ENCODE results near the gene GNB3.
"Not testable (repeated sequence)": the region's sequence is repeated elsewhere in the genome, so short reads cannot be mapped to it uniquely, and the experiment has no call there.

Gene GNB3

DNA sequence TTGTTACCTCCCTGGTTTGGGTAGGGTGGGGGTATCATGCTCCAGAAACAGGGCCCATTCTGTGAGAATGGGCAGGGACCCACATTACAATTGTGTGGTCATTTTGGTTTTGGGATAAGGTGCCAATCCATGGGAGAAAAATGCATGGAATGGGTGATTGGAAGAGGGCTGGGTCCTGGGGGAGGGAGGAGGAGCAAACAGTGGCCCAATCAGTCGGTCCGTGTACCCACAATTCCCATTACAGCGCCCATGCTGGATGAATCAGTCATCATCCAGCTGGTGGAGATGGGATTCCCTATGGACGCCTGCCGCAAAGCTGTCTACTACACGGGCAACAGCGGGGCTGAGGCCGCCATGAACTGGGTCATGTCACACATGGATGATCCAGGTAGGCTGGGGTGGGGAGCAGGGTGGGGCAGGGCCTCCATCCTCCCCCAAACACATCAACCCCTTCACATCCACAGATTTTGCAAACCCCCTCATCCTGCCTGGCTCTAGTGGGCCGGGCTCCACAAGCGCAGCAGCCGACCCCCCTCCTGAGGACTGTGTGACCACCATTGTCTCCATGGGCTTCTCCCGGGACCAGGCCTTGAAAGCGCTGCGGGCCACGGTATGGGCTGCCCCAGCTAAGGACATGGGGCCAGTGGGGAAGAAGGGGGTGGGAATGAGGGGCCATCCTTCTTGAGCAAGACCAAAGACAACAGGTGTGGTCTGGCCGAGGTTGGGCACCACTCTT is 23.0 kb downstream of the GNB3 start:
- DNase-seq = no peak

DNA sequence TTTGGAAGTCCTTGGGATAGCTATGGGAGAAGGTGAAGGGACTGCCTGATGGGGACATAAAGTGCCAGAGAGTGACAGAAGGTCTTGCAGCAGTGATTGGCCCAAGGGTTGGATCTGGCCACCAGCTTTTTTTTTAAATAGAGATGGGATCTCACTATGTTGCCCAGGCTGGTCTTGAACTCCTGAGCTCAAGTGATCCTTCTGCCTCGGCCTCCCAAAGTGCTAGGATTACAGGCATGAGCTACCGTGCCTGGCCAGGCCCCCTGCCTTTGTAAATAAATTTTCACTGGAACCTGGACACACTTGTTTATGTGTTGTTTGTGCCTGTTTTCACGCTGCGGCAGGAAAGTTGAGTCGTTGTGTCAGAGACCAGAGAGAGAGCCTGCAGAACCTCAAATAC is 24.6 kb downstream of the GNB3 start:
- DNase-seq = not testable (repeated sequence)

DNA sequence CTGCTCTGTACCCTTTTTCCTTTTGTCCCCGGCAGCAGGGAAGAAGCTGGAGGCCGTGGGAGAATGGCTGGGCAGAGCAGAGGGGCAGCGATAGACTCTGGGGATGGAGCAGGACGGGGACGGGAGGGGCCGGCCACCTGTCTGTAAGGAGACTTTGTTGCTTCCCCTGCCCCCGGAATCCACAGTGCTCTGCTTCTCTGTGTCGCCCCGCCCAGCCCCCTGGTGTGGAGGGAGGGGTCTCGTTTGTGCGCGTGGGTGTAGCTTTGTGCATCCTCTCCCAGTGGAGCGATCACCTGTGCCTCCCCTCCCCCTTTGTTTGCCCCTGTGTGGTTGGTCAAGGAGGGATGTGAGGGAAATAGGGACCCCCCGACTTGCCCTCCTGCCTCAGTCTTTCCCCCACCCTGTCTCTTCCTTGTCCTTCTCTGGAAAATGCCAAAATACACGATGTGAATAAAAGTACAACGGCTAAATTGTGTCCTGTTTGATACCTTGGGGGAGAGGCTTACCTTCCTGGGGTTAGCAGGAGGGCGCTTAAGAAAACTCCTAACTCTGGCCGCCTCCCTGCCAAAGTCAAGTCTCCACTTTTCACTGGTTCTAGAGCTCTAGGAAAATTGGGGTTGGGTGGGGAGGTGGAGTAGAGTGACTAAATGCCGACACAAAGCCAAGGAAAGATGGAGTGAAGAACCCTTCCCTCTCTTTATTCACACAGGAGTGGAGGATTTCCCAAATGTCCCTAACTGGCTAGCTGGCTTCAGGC is 25.6 kb downstream of the GNB3 start:
- DNase-seq = no peak

DNA sequence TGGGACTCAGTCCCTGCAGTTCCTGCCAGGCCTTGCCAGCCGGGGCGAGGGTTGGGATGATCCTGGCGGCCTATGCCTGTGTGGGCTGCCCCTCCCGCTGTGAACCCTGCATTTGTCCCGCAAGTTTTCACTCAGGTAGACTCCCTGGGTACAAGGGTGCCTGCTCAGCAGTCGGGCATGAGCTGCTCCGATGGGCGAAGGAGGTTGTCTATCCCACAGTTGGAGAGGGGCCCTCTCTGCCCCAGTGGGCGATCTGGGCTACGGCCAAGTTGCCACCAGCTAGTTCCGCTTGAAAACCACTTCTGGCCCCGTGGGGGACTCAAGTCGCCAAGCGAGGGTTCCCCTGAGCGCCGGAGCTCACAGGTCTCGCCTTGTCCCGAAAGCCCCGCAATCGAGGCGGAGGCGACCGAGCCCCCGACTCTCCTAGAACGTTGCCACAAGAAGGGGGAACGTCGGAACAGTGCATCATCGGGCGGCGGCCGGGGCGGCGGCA is 26.2 kb downstream of the GNB3 start:
- DNase-seq = peak in 1 of 2 experiments; percentile 49

DNA sequence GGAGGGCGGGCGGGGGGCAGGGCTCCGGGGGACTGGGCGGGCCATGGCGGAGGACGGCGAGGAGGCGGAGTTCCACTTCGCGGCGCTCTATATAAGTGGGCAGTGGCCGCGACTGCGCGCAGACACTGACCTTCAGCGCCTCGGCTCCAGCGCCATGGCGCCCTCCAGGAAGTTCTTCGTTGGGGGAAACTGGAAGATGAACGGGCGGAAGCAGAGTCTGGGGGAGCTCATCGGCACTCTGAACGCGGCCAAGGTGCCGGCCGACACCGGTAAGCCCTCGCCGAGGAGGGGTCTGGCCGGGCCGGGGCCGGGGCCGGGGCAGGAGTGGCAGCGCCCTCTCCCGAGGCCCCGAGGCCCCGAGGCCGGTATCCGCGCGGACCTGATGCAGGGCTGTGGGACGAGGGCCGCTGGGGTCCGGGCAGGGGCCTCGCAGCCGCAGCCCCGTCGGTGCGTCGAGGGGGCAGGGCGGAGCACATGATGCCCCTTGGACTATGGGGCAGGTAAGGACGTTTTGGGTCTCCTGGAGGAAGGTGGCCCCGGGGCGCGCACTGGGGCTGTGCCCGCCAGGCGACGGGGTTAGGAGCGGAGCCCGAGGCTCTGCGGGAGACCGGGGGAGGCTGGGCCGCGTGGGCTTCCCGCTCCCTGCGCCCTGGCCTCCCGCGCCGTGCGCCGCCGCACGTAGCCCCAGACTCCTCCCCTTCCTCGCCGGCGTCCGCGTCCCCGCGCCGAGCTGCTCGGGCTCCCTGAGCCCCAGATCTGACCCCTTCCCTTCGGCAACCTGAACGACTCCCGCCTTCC is 26.9 kb downstream of the GNB3 start, which contains the start of gene TPI1:
TPI1 (plus strand) TSS at position 119 of the 798 bp plus-strand sequence; CDS start at position 155, 36 bp downstream.
- DNase-seq = peak in 1 of 2 experiments; percentile 84

DNA sequence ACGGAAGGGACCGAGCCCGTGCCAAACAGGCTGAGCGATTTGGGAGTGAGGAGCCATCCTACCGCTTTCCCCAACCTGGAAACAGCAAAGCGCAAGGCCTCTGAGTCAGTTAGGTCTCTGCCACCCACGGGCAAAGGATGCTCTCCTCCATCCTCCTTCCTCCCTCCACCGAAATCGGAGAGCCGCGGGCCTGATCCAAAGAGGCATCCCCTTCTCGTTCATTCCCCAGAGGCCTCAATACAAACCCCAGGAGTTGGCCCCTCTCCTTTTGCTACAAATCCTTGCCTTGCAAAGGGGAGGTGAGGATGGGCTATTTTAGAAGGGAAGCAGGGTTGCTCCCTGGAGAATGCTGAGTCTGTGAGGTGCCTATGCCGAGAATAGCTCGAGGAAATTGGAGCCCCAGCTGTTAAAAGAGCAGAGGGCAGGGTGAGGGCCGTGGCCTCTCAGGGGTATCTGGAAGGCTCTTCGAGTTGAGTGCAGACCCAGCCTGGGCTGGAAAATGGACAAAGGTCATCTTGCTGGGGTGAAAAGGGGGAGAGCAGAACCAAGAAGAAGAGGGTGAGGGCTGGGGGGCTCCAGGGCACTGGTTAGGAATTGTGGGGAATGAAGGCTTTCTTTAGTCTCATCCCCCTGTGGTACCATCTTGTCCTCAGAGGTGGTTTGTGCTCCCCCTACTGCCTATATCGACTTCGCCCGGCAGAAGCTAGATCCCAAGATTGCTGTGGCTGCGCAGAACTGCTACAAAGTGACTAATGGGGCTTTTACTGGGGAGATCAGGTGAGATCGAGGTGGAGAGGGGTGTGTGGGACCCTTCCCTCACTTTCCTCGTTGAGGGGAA is 27.7 kb downstream of the GNB3 start:
- DNase-seq = no peak

DNA sequence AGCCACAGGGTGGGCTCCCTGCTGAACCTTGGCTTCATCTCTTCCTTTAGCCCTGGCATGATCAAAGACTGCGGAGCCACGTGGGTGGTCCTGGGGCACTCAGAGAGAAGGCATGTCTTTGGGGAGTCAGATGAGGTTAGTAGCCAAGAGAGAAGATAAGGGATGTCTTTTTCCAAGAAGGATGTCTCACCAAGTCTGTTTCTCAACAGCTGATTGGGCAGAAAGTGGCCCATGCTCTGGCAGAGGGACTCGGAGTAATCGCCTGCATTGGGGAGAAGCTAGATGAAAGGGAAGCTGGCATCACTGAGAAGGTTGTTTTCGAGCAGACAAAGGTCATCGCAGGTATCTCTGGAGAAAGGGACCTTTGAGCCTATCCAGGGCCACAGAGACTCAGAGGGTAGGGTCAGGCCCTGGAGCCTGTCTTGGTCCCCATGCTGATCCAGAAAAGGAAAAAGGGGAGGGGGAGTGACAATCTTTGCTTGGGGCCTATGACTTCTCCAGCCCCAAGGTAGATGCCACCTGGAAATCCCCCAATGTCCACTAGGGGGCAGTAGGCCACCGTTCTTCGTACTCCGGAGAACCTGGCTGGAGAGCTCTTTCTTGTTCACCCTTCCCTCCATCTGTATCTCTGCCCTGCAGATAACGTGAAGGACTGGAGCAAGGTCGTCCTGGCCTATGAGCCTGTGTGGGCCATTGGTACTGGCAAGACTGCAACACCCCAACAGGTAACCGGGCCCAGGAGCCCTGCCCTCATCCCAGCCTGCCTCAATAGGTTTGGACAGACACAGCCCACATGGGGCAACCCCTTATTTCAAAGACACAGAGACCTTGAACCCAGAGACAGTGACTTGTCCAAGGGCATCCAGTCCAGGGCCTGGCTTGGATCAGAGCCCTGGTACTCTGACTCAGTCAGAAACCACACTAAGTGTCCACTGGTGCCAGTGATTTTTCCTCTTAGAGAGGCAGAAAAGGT is 28.6 kb downstream of the GNB3 start:
- peak; percentile 80 to 90 for DNase-seq

DNA sequence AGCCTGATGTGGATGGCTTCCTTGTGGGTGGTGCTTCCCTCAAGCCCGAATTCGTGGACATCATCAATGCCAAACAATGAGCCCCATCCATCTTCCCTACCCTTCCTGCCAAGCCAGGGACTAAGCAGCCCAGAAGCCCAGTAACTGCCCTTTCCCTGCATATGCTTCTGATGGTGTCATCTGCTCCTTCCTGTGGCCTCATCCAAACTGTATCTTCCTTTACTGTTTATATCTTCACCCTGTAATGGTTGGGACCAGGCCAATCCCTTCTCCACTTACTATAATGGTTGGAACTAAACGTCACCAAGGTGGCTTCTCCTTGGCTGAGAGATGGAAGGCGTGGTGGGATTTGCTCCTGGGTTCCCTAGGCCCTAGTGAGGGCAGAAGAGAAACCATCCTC is 29.6 kb downstream of the GNB3 start:
- DNase-seq = not testable (repeated sequence)

DNA sequence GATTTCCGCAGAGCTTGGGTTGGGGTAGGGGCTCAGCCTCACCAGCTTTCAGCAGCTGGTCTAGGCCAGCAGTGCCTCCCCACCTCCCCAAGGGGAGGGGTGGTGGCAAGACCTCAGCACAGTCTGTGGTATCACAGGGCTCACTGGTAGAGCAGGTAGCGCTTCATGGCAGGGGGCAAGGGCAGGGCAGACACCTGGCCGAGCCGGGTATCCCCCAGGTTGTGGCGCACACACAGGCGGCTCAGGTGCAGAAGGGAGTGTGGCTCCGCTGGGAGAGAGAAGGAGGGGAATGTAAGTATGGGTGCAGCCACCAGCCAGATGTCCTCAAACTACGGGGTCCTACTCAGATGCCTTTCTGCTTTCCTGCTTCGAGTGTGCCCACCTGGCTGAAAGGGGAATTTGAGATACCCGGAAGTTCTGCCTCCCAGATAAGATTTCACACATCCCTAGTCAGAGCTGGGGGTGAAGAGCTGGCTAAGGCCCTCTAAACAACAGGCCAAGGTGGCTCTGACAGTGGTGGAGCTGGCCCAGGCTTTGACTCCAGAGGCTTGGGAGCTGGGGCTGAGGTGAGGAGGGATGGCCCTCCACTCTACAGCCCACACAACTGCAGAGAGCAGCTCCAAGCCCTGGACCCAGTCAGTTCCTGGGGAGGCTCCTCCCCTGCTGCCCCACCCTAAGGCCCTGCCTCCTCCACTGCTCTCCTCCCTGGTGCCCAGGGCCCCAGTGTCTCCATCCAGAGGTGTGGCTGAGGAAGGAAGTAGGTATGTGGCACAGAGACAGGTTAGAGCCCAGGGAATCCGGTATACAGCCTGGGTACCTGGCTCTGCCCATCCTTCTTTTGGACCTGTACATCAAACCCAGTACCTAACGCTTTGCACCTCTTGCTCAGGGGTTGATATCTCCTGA is 30.6 kb downstream of the GNB3 start:
- DNase-seq = peak in 1 of 2 experiments; percentile 24

DNA sequence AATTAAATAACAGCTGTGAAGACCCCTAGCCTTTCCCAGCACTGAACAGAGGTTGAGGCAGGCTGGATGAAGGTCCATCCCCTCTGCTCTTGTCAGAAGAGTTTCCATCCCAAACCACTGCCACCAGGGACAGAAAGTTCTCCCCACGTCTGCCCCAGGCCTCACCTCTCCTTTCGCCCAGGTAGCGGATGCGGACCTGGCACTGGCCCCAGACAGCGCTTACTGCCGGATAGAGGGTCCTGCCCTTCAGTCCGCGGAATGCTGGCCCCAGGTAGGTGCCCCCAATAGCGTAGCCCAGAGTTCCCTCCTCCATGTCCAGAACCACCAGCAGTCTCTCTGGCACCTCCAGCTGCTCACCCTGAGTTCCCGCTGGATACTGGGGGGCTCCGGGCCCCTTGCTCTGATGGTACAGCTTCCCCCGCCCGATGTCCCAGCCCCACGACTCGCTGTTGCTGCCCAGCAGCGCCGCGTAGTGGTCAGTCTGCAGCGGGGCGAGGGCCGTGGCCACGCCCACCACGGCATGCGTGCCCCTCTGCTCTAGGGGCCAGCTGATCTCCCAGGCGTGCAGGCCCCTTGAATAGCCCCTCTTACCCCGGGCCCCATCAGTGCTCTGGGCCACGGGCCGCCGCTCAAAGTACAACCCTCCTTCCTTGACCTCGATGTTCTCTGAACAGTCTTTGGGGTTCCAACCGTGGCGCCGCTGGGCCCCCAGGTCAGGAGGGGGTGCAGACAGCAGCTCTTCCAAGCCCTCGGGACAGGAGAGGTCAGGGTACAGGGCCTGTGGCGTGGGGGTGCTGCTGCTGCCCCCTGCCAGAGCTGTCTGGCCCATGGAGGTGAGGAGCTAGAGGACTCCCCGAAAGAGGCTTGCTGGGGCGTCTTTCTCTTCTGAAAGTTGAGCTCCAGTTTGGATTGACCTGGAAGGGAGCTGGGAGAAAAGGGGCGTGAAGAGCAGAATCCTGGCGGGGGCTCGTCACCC is 31.6 kb downstream of the GNB3 start:
- peak; percentile 43 to 82 for DNase-seq

DNA sequence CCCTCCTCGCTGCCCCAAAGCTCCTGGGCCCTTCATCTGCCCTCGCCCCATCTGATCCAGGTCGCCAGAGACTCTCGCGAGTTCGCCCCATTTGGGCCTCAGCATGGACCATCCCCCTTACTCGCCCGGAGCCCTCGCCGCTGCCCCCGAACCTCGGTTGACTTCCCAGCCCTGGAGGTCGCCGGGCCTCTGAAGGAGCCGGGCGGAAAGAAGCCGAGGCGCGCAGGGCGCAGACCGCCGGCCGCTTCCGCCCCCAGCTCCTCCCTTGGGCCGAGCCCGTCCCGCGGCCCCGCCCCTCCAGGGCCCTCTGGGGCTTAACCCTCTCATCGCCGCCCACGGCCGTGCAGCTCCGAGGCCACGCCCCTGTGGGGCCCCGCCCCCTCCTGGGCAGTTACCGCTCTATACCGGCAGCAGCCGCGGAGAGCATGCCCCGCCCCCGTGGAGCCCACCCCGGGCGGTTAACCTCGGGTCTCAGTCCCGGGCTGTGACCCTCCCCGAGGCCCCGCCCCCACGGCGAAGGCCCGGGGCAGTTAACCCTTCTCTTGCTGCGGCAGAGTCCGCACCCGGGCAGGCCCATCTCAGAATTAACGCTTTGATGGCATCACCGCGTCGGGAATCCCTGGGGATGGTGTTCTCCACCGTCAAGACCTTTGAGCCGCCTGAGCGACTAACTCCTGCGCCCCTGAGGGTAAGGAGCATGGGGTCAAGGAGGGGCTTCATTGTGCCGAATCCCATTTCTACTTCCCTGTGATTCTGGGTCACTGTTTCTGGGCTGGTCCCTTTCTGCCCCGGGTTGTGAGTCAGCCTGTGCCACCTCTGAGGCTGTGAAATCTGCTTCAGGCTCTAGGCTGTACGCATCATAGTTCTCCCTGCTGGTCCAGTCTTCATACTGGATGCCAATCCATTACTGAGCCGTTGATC is 32.6 kb downstream of the GNB3 start, which contains the start of gene SPSB2:
SPSB2 (minus strand) TSS at position 210 of the 921 bp plus-strand sequence. CDS start 402 bp downstream, outside the sequence.
- DNase-seq = peak; percentile 90 to 99

DNA sequence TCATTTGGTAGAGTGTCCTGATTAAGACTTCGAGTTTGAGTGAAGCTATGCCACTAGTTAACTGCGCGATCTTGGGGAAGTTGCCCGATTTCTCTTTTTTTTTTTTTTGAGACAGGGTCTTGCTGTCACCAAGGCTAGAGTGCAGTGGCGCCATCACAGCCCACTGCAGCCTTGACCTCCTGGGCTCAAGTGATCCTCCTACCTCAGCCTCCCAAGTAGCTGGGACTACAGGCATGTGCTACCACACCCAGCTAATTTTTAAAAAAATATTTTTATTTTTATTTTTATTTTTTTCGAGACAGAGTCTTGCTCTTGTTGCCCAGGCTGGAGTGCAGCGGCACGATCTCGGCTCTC is 33.3 kb downstream of the GNB3 start:
- DNase-seq = not testable (repeated sequence)

DNA sequence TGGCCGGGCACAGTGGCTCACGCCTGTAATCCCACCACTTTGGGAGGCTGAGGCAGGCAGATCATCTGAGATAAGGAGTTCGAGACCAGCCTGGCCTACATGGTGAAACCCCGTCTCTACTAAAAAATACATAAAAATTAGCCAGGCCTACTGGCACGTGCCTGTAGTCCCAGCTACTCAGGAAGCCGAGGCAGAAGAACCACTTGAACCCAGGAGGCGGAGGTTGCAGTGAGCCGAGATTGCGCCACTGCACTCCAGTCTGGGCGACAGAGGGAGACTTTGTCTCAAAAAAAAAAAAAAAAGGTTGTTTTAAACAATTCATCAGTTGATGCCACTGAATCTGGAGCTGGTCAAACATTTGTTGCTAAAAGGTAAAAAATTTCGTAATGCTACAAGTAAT is 39.1 kb downstream of the GNB3 start:
- not testable (repeated sequence) for DNase-seq

DNA sequence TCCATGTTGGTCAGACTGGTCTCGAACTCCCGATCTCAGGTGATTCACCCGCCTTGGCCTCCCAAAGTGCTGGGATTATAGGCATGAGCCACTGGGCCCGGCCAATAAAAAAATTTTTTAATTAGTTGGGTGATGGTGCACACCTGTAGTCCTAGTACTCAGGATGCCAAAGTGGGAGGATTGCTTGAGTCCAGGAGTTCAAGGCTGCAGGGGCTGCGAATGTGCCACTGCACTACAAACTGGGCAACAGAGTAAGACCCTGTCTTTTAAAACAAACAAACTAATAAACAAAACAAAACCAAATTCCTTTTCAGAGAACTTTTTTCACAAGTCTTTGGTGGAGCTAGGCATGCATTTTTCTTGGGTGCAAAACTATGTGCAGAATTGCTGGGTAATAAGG is 42.5 kb downstream of the GNB3 start:
- no peak for DNase-seq

DNA sequence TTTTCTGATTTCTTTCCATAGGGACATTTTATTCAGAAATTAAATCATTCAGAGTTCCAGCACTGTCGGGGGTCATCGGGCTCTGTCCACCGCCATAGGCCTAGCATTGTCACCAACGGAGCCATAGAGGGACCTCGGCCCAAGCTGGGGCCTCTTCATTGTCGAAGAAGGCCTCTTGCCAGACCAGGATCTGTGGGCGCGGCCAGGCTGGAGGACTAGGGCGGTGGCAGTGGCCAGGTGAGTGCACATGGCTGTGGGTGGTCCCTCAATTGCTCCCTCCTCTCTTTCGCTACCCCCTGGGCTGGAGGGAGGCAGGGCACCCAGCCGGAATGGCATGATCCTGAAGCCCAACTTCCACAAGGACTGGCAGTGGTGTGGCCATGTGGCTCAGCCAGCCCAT is 43.0 kb downstream of the GNB3 start:
- DNase-seq = no peak

DNA sequence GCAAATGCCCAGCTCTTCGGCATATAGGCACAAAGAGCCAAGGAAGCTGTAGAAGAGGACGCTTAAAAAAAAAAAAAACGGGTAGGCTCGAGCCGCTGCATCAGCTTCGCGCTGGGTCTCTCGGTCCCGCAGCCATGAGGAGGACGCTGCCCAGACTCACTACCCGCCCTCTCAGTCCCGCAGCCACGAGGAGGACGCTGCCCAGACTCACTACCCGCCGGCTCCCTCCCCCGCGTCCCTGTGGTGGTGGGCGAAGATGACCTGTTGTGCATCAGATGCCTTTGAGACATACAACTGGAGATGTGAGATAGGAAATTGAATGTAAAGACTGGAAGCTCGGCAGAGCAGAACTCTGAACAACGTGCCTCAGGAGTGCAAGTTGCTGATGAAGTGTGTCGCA is 43.8 kb downstream of the GNB3 start:
- no peak for DNase-seq

Data from NCI-H526 (cell line).